Bronchial epithelial cell (primary cell): ENCODE data around the gene SLC35F5. TPM values are rescaled to one million over a fixed set of nuclear protein-coding genes. Genes with fewer than 3 reads are reported as not detected.
A peak's percentile ranks its signal among the peaks of the same experiment; 100 is the strongest.

Experiments
- DNase-seq: peaks from one replicate; pipeline ENCODE4 v3.0.0-alpha.2; 2010; ENCODE audit warnings: low read depth
- FAIRE-seq: peaks from 2 replicates; lab custom pipeline; 2011; peaks lifted over from hg19 to GRCh38; lab: Jason Lieb, UNC
- H3K27me3 ChIP-seq: 2 replicates; pipeline ENCODE4 v1.5.1; 2011; ENCODE audit warnings: low read length; ENCODE audit not compliant: control insufficient read depth, insufficient read depth
- H3K36me3 ChIP-seq: 2 replicates; pipeline ENCODE4 v1.5.1; 2011; ENCODE audit warnings: low read length; ENCODE audit not compliant: control insufficient read depth, insufficient read depth
- H3K4me3 ChIP-seq: 2 replicates; pipeline ENCODE4 v1.5.1; 2011; ENCODE audit warnings: mild to moderate bottlenecking, low read depth, low read length, control low read depth
- CTCF ChIP-seq: IDR thresholded peaks from 2 replicates; pipeline ENCODE4 v1.5.1; 2011; ENCODE audit warnings: mild to moderate bottlenecking, moderate library complexity, low read length, control low read depth, inconsistent platforms; ENCODE audit not compliant: insufficient read depth, severe bottlenecking
- total RNA-seq: library from RNA; depleted of rRNA; stranded (reverse); fragments of >200 nt; gene quantifications from 2 replicates; pipeline ENCODE4 v1.2.1, GENCODE V29; 2014

Gene SLC35F5, protein sequence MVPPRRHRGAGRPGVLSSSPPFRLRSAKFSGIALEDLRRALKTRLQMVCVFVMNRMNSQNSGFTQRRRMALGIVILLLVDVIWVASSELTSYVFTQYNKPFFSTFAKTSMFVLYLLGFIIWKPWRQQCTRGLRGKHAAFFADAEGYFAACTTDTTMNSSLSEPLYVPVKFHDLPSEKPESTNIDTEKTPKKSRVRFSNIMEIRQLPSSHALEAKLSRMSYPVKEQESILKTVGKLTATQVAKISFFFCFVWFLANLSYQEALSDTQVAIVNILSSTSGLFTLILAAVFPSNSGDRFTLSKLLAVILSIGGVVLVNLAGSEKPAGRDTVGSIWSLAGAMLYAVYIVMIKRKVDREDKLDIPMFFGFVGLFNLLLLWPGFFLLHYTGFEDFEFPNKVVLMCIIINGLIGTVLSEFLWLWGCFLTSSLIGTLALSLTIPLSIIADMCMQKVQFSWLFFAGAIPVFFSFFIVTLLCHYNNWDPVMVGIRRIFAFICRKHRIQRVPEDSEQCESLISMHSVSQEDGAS
- 112 and 130 TPM in 2 replicates for total RNA-seq

DNA sequence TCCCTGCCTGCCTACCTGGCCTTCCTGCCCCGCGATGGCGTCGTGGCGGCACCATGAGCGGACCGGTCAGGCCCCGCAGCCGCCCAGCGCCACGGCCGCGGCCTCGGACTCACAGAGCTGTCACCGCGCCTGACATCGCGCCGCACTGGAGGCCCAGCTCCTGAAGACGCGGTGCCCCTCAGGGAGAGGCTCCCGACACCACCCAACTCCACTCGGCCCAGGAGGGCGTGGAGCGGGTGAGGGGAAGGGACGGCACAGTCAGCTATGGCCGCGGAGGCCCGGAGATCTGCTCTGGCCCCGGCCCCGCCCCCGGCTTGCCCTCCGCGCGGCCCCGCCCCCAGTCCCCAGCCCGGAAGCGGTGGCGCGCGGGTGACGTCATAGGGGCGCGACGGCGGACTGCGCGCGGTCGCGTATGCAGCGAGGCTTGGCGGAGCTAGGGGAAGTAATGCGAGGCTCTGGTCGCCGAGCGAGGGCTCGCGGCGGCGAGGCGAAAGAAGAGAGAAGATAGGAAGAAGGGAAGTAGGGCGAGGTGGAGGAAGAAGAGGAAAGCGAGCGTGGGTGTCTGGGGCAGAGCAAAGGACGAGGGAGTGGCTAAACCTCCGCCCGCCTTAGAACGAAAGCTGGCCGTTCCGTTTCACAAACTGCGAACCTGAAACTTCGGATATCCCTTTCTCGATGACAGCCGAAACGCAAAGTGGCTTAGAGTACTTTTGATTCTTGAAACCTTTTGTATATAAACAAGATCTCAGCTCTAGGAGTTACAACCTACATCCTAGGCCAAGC is at the start of gene SLC35F5:
TSS of gene SLC35F5 (minus strand) at position 288 of the 783 bp plus-strand sequence. CDS start at position 55, 233 bp downstream.
- Histone ChIP-seq H3K4me3 (peak within 1 kb of the TSS; percentile 80), H3K27me3 (no peaks in the 10 kb centered on the region), H3K36me3 (no peaks in the 10 kb centered on the region)
- DNase-seq (peak; percentile 71), FAIRE-seq (no peak)
- TF ChIP-seq CTCF = no peak

GRCh38 chr2:113799375-113799774 is 42.9 kb upstream of the SLC35F5 start:
- no peak for TF ChIP-seq CTCF
- no peak for DNase-seq

DNA sequence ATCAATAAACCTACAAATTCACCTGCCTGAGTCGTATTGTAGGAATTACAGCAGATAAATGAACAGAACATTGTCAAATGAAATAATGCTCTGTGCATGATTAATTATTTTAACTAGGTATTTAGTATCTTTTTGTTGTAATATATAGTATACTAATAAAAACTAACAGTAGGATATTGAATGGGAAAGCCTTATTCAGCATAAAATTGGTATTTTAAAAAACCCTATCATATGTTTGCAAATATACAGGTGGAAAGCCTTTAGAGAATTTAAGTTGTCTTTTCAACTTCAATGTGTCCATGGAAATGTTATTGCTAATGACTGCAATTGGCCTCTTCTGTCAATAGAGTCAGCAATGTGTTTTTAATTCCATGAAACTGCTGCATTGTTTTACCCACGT is 40.8 kb upstream of the SLC35F5 start:
- Histone ChIP-seq H3K27me3 (no peaks in the 10 kb centered on the region), H3K36me3 (no peaks in the 10 kb centered on the region), H3K4me3 (no peak overlapping the region)
- TF ChIP-seq CTCF = no peak
- FAIRE-seq (no peak), DNase-seq (no peak)

More at GRCh38 chr2:113799375-113799774, 42.9 kb upstream of the SLC35F5 start:
- Histone ChIP-seq H3K36me3 (no peaks in the 10 kb centered on the region), H3K4me3 (no peak overlapping the region), H3K27me3 (no peaks in the 10 kb centered on the region)
- FAIRE-seq = no peak

DNA sequence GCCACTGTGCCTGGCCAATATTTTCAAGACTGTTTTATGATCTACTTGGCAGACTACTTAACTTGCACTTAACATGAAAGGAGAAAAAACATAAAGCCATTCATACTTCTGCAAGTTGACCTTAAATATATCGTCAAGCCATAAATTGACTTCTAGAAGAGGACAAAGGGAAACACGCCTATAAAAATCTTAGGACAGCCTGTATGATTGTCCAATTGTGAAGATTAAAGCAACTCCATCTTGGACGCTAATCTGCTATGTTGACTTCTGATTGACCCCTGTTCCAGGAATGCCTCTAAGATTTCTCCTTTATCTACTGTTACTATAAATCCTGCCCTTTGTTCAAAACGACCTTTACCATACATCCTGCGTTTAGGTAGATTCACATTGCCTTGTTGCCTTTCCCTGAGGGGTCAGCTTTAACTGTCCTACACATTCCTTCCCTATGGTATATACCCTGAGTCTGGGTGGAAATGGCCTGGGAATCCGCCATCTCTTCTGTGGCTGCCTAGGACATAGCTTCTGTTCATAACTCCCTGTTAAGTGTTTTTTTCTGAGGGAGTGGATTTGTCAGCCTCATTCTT is 40.2 kb upstream of the SLC35F5 start:
- H3K27me3 ChIP-seq = no peaks in the 10 kb centered on the region
- DNase-seq (no peak), FAIRE-seq (no peak)
- TF ChIP-seq CTCF = no peak
- no peaks in the 10 kb centered on the region for H3K36me3 ChIP-seq
- H3K4me3 ChIP-seq = no peak overlapping the region

DNA sequence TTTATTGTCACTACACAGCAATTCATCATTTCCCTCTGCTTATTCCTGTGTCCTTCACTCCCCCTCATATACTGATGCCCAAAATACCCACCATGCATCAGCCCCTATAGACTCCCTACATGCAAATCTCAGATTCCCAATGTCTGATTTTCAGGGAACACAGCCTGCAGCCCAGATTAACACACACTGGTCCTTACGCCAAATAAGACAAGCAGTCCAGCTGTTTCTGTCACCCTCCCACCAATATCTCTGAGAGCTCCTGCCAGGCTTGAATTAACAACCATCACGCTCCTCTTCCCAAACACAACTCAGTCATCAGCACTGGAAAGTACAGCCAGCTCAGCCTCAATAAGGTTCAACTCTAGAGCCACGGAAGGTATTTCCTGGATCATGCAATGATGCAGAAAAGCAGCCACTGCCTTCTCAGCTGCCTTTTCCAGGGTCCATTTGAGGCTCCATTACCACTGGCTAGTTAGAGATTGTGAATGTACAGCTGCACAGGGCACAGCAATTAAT is 39.0 kb upstream of the SLC35F5 start:
- no peak for TF ChIP-seq CTCF
- no peaks in the 10 kb centered on the region for H3K27me3 ChIP-seq
- H3K36me3 ChIP-seq = no peaks in the 10 kb centered on the region
- no peak for FAIRE-seq
- no peak for DNase-seq
- no peak overlapping the region for H3K4me3 ChIP-seq
